EH (cell line): Measurements from ENCODE around the gene PRR36.
A peak's percentile ranks its signal among the peaks of the same experiment; 100 is the strongest.
"Not testable (repeated sequence)": the region's sequence is repeated elsewhere in the genome, so short reads cannot be mapped to it uniquely, and the experiment has no call there.

Experiments used
- DNase-seq: peaks from one replicate; pipeline ENCODE4 v3.0.0-alpha.2; 2015; ENCODE audit warnings: low read depth

Gene PRR36

GRCh38 chr19:7859831-7860713, 14.1 kb downstream of the PRR36 start:
- DNase-seq: no peak

DNA sequence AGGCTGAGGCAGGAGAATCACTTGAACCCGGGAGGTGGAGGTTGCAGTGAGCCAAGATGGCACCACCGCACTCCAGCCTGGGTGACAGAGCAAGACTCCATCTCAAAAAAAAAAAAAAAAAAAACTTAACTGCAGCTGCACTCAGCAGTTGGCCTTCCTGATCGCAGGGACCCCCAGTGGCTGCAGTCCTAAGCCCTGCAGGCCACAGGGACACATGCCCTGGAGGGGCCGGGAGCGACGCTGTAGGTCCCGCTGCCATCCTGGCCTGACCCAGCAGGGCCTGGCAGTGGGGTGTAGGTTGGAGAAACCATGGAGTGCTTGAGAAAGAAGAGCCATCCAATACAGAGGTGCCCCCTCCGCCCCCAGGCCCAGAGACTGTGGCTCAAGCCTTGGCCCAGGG, 15.1 kb downstream of the PRR36 start:
- DNase-seq: not testable (repeated sequence)

GRCh38 chr19:7858109-7858770, 15.9 kb downstream of the PRR36 start:
- DNase-seq: no peak

GRCh38 chr19:7857727-7858108, 16.5 kb downstream of the PRR36 start:
- no peak for DNase-seq

- no peak for DNase-seq
Observed at GRCh38 chr19:7856679-7857663, 17.2 kb downstream of the PRR36 start.

DNA sequence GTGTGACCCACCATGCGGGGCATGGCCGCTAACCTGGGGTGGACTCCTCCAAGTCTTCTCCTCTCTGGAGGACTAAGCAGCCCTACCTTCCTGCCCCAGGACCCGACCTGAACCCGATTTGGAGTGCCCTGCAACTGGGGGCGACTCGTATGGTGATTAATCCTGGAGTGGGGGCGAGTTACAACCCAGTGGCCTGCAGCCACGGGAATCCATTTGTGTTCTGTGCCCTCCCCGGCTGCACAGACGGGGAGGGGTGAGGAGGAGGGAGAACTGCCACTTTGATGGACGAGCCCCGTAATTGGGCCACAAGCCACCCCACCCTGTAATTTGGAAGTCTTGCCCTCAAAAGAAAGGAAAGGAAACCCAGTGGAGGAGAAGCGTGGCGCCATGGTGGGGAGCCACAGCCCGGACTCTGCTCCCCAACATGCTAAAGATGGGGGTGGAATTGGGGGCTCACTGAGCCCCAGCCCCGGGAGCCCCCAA, 18.0 kb downstream of the PRR36 start:
- no peak for DNase-seq

GRCh38 chr19:7855426-7856108, 18.6 kb downstream of the PRR36 start:
- no peak for DNase-seq

DNA sequence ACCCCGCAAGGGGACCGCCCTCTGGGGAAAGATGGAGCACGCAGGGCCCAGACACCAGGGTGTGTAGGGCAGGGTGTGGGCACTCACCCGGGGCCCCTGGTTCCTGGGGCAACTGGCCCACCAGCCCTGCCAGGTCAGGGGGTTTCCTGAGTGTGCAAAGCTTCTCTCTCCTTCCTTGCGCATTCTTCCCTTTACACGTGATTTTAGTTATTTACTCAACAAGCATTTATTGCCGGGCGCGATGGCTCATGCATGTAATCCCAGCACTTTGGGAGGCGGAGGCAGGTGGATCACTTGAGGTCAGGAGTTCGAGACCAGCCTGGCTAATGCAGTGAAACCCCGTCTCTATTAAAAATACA, 20.4 kb downstream of the PRR36 start:
- no peak for DNase-seq

DNA sequence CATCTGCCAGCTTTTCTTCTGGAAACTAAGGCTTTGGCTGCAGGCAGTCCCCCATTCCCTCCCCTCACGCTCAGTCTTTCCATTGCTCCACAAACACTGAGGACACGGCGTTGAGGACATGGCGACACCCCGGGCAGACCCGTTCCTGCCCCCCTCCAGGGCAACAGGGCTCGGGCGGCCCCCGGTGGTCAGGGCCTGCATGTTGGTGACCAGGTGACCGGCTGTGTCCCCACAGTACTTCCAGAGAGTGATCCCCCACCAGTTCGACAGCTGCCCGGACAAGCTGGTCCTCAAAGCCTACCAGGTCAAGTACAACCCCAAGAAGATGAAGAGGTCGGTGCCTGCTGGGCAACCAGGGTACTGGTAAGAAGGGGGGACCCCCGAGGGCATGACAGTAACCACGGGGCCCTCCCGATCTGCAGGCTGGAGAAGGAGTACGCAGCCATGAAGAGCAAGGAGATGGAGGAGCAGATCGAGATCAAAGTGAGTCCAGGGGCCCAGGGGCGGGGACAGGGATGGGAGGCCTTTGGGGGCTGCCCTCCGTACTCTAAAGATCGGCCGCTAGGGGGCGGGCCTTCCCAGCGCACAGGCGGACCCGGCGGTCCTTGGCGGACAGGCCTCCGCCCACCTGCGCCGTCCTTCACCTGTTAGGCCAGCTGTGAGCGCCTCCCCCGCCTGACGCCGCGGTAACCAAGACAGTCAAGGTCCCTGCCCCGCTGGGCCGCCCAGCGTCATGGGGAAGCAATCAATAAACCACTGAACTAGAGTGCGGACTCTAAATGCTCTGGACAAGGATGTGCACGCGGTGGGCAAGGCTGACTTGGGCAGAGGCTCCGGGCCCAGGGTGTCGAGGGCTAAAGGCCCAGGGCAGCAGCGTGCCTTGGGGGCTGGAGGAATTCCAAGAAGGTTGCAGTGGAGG, 21.1 kb downstream of the PRR36 start:
- DNase-seq: peak; percentile 61

GRCh38 chr19:7851623-7852500, 22.3 kb downstream of the PRR36 start:
- no peak for DNase-seq

DNA sequence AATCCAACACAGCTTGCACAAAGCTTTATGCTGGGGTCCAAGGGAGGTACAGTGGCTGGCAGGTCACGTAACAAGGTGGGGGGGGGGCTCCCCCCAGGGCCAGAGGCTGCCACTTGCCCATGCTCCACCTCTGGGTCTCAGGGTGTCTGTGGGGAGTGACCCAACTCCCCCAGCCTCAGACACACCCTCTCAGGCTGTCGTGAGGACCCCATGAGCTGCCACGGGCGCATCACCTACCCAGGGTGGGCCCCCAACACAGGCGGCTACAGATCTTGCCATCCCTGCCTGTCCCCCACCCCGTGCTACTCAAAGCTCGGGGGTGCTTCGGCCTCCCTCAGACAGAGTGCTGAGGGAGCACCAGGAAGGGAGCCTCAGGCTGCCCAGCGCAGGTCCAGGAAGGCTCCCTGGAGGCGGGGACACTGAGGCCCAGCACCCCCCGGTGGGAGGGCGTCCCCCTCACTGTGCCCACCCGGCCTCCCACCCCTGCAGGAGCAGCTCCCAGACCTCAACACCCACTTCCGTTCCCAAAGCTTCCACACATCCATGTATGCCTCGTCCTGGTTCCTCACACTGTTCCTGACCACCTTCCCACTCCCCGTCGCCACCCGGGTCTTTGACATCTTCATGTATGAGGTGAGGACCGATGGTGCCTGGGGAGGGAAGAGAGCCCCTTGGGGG, 23.1 kb downstream of the PRR36 start:
- no peak for DNase-seq

DNA sequence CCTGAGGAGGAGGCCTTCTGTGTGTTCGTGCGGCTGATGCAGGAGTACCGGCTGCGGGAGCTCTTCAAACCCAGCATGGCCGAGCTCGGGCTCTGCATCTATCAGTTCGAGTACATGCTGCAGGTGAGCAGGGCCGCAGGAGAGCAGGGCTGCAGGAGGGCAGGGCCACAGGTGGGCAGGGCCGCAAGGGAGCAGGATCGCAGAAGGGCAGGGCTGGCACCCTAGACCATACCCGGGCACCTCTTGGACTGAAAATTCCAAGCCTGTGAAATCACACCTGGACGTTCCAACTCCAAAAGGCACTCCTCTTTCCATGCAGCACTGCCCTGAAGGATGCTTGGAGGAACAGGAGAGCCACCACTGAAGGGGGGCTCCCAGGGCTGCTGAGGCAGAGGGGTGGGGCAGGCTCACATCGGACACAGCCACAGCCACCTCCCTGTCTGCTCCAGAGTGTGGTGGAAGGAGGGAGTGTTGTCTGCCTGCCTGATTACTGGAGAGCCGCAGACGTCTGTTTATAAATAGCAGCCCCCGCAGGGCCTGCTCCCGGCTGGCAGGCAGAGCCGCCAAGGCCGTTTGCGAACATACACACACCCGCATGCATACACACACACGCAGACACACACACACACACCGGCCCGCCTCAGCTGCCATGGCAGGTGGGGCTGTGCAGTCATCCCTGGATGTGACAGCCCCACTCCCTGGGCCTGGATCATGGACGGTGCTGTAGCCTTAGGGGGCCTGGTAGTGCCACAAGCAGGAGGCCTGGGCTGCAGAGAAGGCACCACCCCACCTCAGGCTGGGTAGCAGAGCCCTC, 24.0 kb downstream of the PRR36 start:
- no peak for DNase-seq

DNA sequence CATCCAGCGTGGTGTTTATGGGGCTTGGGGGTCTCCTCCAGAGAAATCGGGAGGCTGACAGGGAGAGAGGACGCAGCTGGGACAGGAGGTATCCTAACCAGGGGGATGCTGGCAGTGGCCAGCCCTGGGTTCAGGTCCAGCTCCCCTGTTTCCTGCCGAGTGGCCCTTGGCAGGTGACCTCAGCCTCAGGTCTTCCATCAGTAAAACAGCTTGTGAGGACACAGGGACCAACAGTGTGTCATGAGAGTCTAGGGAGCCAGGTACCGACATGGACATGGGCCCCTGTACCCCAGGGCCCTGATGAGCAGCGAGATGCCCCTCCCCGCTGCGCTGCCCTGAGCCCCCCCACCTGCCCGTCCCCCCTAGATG, 24.6 kb downstream of the PRR36 start:
- DNase-seq: no peak

- no peak for DNase-seq
Observed at GRCh38 chr19:7848779-7849457, 25.3 kb downstream of the PRR36 start.

DNA sequence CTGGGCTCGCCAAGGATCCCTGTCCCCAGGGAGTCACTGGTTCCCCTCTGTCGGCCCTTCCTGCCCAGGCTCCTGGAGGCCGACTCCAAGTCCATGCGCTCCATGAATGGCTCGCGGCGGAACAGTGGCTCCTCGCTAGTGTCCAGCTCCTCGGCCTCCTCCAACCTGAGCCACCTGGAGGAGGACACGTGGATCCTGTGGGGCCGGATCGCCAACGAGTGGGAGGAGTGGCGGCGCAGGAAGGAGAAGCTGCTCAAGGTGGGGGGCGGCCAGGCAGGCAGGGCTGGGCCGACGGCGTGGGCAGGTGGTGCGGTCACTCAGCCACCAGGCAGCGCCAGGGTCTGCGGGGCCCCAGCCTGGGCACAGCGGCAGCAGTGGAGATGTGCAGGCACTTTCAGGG, 26.5 kb downstream of the PRR36 start:
- DNase-seq: no peak

GRCh38 chr19:7846155-7846646, 28.0 kb downstream of the PRR36 start:
- no peak for DNase-seq

DNA sequence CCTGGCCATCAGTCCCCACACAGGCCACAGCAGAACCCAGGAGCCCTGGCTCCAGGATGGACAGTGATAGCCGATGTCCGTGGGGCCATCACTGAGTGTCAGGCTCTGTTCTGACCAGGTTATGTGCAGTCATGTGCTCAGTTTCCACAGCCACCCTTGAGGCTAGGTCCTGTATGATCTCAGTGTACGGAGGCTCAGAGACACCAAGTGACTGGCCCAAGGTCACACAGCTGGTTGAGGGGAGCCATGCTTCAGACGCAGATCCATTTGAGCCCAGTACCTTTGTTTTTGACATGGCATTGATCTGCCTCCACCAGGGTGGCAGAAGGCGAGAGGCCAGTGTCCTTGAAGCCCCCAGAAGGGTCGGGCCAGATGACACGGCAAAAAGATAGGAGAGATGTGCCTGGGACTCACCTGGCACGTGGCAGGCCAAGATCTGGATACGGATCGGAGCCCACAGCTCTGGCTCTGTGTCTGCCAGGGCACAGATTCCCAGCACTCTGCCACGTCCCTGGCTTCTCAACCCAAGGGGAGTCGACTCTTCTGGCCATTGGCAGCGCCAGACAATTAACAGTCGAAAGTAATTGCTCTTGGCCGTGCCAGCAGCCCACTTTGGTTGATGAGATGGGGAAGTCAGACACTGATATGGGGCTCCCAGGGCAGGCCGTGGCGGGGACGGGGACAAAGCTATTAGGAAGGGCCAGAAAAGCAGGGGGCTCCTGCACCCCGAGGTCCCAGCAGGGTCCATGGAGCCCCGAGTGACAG, 28.6 kb downstream of the PRR36 start:
- DNase-seq: no peak
